ENCODE data around the gene NREP. TPM values are rescaled to one million over a fixed set of nuclear protein-coding genes. Genes with fewer than 3 reads are reported as not detected.
"Not testable (repeated sequence)": the region's sequence is repeated elsewhere in the genome, so short reads cannot be mapped to it uniquely, and the experiment has no call there.

Gene NREP
- total RNA-seq, 1 donor, result 6.1 TPM

DNA sequence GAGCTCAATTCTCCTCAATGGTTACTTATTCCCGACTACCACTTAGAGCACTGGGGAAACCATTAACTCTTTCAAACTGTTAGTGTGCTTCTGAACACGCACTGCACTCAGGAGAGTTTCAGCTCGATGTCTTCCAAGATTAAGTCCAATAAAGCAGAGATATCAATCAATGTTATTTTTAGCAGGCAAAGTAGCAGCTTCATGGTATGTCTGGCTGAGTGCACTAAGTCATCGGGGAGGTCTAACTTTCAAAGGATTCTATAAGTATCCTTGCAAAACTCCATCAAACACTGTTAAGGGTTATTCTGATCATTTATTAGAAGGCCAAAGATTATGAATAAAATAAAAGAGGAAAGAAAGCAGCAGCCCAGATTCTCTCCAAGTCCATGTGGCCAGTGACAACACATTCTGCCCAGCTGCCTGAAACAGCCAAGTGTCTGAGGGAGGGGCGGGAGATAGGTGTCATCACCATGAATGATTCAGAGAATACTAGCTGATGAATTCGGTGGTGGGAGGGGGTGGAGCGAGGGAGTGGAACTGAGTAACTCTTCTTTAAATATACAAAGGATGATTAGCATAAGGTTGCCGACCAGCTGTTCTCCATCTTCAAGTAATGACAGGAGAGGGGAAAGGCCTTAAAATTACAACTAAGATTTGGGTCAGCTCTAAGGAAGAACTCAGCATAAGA is 21.3 kb downstream of the NREP start:
- Histone ChIP-seq H3K4me1 (ENCODE audit: insufficient read depth, low read length) (no peaks in the 10 kb centered on the region), H3K9me3 (ENCODE audit: low read depth, low read length) (no peaks in the 10 kb centered on the region), H3K4me3 (ENCODE audit: low read length) (no peak overlapping the region), H3K27me3 (ENCODE audit: insufficient read depth, low read length) (no peaks in the 10 kb centered on the region)

DNA sequence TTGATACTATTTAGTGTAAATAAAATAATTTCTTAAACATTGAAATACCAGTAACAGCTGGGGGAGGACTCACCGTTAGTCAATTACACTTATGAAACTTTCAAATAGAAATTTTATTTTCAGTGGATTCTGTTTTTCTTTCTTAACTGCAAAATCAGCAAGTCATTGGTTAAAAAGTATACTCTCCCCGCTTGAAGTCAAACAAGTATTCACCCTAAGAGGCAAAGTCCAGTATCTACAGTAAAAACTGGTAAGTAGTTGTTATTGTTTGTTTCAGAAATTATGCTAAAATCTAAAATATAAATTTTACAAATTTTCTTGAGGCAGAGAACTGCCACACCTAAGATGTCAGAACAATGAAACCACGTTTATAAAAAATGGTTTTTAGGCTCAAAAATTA is 22.4 kb downstream of the NREP start:
- no peaks in the 10 kb centered on the region for H3K4me1 ChIP-seq (ENCODE audit: insufficient read depth, low read length)
- H3K4me3 ChIP-seq (ENCODE audit: low read length), result no peak overlapping the region
- no peaks in the 10 kb centered on the region for H3K27me3 ChIP-seq (ENCODE audit: insufficient read depth, low read length)
- H3K9me3 ChIP-seq (ENCODE audit: low read depth, low read length), result no peaks in the 10 kb centered on the region

DNA sequence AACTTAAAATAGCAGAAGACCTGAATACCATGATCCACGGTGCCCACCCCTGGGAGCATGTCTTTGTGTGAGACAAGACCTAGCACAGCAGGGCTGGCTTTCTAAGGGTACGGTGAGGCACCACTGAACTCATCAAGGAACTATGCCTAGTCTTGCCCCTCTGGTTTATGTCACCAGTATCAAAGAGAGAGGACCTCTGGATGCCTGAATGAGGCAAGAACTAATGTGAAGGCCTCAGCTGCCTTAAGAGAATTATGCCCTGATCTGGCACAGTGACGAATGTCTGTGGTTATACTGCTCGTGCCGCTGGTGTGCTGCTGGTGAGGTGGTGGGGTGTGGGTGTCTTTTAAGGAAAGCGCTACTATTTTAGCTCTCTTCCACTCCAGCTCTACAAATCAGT is 23.0 kb downstream of the NREP start:
- no peaks in the 10 kb centered on the region for H3K9me3 ChIP-seq (ENCODE audit: low read depth, low read length)
- no peak overlapping the region for H3K4me3 ChIP-seq (ENCODE audit: low read length)
- no peaks in the 10 kb centered on the region for H3K4me1 ChIP-seq (ENCODE audit: insufficient read depth, low read length)
- no peaks in the 10 kb centered on the region for H3K27me3 ChIP-seq (ENCODE audit: insufficient read depth, low read length)

DNA sequence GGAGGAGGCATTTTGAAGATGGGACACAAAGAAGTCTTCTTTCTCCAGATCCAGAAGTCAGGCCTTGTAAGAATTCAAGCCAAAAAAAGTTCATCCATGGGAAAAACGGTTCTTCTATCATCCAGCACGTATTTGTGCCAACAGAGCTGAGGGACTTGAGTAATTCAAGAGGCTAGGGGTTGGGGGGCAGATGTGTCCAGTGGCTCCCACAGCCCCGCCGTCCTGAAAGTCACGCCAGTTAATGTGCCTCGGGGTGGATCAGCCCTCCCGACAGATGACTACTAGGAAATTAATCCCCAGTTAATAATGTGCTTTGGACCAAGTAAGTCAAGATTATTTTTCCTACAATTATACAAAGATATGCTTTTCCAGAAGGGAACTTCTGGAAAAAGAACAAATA is 23.4 kb downstream of the NREP start:
- Histone ChIP-seq H3K9me3 (ENCODE audit: low read depth, low read length) (no peaks in the 10 kb centered on the region), H3K4me3 (ENCODE audit: low read length) (no peak overlapping the region), H3K27me3 (ENCODE audit: insufficient read depth, low read length) (no peaks in the 10 kb centered on the region), H3K4me1 (ENCODE audit: insufficient read depth, low read length) (no peaks in the 10 kb centered on the region)

DNA sequence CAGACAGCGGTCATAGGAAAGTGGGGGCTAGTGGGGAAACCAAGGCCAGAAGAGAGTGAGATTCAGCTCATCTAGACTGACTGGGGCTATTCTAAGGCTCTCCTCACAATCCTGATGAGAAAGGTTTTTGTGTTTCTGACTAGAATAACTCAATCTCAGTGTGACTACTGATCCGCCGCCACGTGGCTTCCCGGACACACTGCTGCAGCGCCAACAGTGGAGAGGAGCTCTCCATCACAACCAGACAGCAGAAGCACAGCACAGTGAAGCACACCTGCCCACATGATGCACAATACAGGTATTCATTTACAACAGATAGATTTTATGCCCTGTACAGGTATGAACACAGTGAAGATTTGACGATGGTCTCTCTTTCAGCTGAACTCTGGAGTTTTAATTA is 25.4 kb downstream of the NREP start:
- Histone ChIP-seq H3K9me3 (ENCODE audit: low read depth, low read length) (no peaks in the 10 kb centered on the region), H3K4me1 (ENCODE audit: insufficient read depth, low read length) (no peaks in the 10 kb centered on the region), H3K4me3 (ENCODE audit: low read length) (no peak overlapping the region), H3K27me3 (ENCODE audit: insufficient read depth, low read length) (no peaks in the 10 kb centered on the region)

DNA sequence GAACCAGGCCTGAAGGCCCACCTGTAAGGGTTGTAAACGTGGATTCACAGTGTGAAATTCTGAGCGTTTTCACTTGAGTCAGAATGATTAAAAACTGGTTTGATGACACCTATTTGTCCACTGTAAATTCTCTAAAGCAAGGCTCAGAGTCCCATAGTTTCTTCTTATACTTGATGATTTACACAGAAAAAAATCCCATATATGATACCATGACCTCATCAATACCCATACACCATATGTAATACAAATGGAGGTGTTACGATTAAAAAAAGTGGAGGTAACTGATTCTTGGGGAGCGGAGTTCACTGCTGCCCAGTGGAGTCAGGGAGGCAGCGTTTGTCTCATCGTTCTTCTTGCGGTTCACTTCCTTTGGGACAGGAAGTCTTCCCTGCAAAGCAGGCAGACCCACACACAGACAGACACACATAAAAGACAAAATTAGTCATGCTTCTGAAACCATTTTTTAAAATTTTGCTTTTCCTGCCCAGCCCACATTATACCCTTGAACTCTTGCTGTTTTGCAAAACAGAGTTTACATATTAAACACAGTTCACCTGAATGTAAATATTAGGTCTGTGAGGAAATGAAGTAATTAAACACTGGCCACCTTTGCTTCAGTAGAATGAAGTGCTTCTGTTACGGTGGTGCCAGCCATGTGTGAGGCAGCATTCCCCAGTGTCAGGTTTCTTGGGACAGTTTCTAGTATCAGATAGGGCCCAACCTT is 26.2 kb downstream of the NREP start:
- H3K27me3 ChIP-seq (ENCODE audit: insufficient read depth, low read length), result no peaks in the 10 kb centered on the region
- H3K4me1 ChIP-seq (ENCODE audit: insufficient read depth, low read length), result no peaks in the 10 kb centered on the region
- no peaks in the 10 kb centered on the region for H3K9me3 ChIP-seq (ENCODE audit: low read depth, low read length)
- H3K4me3 ChIP-seq (ENCODE audit: low read length), result no peak overlapping the region

DNA sequence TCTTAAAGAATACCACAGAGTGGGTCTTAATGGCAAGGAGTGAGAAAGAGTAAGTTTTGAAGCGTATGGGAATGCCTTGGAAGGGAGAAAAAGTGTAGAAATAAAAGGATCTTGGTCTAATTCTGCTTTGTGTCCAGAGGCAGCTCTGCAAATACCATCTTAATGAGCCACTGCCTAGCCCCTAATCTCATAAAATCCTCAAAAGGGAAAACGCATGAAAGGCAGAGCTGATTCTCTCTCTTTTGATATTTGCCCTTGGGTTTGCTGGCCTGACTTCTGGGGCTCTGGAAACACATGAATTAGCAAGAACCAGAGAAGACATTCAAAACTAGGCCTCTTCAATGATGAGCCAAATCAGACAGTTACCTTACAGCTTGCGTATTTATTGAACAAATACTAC is 28.1 kb downstream of the NREP start:
- H3K9me3 ChIP-seq (ENCODE audit: low read depth, low read length), result no peaks in the 10 kb centered on the region
- H3K4me1 ChIP-seq (ENCODE audit: insufficient read depth, low read length), result no peaks in the 10 kb centered on the region
- H3K27me3 ChIP-seq (ENCODE audit: insufficient read depth, low read length), result no peaks in the 10 kb centered on the region
- no peak overlapping the region for H3K4me3 ChIP-seq (ENCODE audit: low read length)

DNA sequence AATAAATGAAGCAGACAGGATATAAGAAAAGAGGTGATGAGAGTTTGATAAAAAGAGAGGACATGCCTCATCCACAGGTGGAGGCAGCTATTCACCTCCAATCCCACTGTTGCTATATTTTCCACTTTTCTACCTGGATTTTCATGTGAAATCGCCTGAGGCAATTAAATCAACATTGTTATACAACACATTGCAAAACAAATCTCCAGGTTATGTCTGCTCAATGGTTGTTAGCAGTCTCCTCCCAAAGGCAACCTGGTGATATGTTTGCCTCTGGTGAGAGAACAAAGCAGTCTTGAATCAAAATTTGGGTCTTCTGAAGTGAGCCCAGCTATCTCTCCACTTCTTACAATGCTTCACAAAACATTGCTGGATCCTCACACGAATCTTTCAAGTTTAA is 30.0 kb downstream of the NREP start:
- H3K9me3 ChIP-seq (ENCODE audit: low read depth, low read length), result no peaks in the 10 kb centered on the region
- H3K4me1 ChIP-seq (ENCODE audit: insufficient read depth, low read length), result no peaks in the 10 kb centered on the region
- H3K27me3 ChIP-seq (ENCODE audit: insufficient read depth, low read length), result no peaks in the 10 kb centered on the region

DNA sequence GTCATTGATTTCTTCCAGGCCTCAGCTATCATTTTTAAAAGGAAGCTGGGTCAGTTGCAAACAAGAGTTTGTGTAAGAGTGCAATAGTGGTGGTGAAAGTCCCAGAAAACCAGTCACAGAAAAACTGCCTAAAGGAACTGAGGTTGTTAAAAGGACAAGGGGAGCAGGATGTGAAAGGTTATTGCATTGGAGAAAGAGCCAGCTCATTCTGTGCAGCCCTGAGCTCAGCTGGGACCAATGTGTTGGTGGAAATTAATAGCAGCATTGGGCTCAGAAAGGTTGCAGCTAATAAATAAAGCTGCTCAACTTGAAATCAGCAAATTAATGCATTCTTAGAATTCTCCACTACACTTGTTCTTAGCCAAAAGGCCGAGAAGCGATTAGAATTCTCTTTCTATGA is 34.9 kb downstream of the NREP start:
- H3K4me3 ChIP-seq (ENCODE audit: low read length), result no peak overlapping the region
- no peaks in the 10 kb centered on the region for H3K9me3 ChIP-seq (ENCODE audit: low read depth, low read length)
- H3K4me1 ChIP-seq (ENCODE audit: insufficient read depth, low read length), result no peaks in the 10 kb centered on the region
- H3K27me3 ChIP-seq (ENCODE audit: insufficient read depth, low read length), result no peaks in the 10 kb centered on the region

More for the DNA sequence above, 30.0 kb downstream of the NREP start:
- no peak overlapping the region for H3K4me3 ChIP-seq (ENCODE audit: low read length)

DNA sequence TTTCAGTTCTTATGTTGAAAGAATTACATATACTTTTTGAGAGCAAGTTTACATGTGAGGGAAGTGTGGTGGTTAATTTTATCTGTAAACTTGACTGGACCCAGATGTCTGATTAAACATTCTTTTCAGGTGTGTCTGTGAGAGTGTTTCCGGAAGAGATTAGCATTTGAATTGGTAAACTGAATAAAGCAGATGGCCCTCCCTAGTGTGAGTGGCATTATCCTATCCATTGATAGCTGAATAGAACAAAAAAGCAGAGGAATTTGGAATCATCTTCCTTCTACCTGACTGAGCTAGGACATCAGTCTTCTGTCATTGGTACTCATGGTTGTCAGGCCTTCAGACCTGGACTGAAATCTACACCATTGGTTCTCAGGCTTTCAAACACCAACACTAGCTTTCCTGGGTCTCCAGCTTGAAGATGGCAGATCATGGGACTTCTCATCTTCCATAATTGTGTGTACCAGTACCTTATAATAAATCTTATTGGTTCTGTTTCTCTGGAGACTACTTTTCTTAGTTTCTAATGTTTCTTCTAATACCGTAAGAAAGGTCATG is 36.6 kb downstream of the NREP start:
- H3K27me3 ChIP-seq (ENCODE audit: insufficient read depth, low read length), result no peaks in the 10 kb centered on the region
- no peaks in the 10 kb centered on the region for H3K9me3 ChIP-seq (ENCODE audit: low read depth, low read length)
- no peak overlapping the region for H3K4me3 ChIP-seq (ENCODE audit: low read length)
- no peaks in the 10 kb centered on the region for H3K4me1 ChIP-seq (ENCODE audit: insufficient read depth, low read length)

DNA sequence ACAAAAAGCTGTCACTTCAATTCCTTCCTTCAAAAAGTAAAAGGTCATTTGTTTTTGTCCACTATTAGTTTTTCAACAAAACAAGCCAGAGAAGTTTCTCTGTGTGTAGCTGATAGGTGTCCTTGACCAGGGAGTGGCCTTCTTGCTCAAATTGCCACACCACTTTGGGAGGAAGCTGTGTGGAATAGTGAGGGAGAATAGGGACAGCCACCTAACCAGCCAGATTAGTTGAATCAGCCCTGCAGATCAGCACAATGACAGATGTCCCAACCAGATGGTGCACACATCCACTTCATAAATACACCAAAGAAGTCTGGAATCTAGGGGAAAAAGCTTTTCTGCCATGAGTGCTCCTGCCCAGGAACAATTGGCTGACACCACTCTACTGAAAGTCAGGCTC is 37.2 kb downstream of the NREP start:
- H3K9me3 ChIP-seq (ENCODE audit: low read depth, low read length), result no peaks in the 10 kb centered on the region
- no peaks in the 10 kb centered on the region for H3K27me3 ChIP-seq (ENCODE audit: insufficient read depth, low read length)
- H3K4me3 ChIP-seq (ENCODE audit: low read length), result no peak overlapping the region
- no peaks in the 10 kb centered on the region for H3K4me1 ChIP-seq (ENCODE audit: insufficient read depth, low read length)

DNA sequence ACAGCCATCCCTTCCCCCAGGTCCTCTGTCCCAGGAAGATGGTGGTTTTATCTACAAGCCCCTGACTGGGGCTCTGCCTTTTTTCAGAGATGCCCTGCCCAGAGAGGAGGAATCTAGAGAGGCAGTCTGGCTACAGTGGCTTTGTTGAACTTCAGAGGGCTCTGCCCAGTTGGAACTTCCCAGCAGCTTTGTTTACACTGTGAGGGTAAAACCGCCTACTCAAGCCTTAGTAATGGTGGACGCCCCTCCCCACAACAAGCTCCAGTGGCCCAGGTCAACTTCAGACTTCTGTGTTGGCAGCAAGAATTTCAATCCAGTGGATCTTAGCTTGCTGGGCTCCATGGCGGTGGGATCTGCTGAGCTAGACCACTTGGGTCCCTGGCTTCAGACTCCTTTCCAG is 40.2 kb downstream of the NREP start:
- not testable (repeated sequence) for H3K27me3 ChIP-seq (ENCODE audit: insufficient read depth, low read length); H3K4me1 ChIP-seq (ENCODE audit: insufficient read depth, low read length); H3K4me3 ChIP-seq (ENCODE audit: low read length); H3K9me3 ChIP-seq (ENCODE audit: low read depth, low read length)

DNA sequence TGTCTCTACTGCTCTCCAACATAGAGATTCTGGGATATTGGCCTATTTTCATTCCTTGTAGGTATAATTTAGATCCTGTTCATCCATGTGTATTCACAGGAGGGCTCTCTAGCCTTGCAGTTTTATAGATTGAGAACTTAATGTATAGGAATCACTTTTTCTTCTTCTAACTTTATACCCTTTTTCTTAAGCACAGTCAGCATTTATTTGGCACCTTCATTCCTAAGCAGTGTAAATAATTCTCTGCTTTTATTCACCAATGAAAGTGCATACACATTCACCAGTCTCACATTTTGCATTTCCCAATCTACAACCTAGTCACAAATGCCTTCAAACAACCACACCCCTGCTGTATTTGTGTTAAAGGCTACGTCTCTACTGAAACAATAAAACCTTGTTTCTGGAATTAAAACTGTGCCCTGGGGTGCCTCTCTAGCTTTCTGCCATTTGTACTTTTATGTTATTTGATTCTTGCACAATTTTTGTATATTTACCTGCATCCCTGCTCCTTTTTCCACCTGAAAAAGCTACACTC is 49.3 kb downstream of the NREP start:
- no peak overlapping the region for H3K4me3 ChIP-seq (ENCODE audit: low read length)
- peaks cover 10% of the 10 kb centered on the region for H3K4me1 ChIP-seq (ENCODE audit: insufficient read depth, low read length)
- no peaks in the 10 kb centered on the region for H3K9me3 ChIP-seq (ENCODE audit: low read depth, low read length)
- no peaks in the 10 kb centered on the region for H3K27me3 ChIP-seq (ENCODE audit: insufficient read depth, low read length)

DNA sequence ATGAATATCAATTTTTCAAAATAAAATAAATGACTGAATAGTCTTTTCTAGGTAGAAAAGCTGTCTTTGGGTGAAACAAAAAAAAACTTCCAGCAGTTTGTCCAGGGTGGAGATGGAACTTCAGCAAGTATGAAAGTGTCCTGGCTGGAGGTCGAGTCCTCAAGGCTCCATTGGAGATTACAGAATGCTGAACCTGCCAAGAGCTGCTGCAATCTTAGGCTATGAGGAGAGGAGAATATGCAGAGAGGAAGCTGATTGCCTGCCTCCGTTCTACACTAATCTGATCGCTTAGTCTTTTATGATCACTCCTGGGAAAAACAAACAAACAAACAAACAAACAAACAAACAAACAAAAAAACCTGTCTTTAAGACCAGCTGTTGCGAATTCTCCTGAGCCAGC is 50.6 kb downstream of the NREP start:
- Histone ChIP-seq H3K9me3 (ENCODE audit: low read depth, low read length) (no peaks in the 10 kb centered on the region), H3K4me1 (ENCODE audit: insufficient read depth, low read length) (peaks cover 10% of the 10 kb centered on the region), H3K27me3 (ENCODE audit: insufficient read depth, low read length) (no peaks in the 10 kb centered on the region), H3K4me3 (ENCODE audit: low read length) (no peak overlapping the region)

DNA sequence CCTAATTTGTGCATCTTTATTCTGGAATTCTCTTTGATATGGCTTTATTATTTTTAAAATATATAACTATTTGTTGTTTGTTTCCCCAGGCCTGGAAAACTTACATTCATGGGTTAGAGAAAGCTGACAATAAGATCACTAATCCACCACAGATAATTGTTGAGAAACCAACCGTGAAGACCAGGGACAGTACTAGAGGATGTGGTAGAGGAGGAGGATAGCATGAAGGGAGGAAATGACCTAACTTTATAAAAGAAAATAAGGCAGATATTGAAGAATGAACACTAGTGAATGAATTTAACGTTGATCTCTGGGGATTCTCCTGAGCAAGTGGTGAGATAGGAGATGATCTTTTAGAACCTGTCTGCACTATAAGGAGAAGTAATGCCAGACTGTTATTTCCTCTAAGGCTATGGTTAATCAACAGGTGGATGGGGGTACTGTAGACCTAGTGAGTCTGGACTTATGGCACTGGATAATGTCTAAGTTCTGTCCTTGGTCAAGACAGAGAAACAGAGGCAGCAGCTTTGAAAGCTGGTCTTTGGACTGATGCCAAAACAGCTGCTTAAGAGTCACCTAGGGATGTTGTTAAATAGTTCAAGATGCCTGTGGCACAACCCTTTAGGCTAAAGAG is 52.4 kb downstream of the NREP start:
- Histone ChIP-seq H3K9me3 (ENCODE audit: low read depth, low read length) (no peaks in the 10 kb centered on the region), H3K27me3 (ENCODE audit: insufficient read depth, low read length) (no peaks in the 10 kb centered on the region), H3K4me1 (ENCODE audit: insufficient read depth, low read length) (peaks cover 10% of the 10 kb centered on the region), H3K4me3 (ENCODE audit: low read length) (no peak overlapping the region)
